ENCODE measurements around the gene TAB3. TPM values are rescaled to one million over a fixed set of nuclear protein-coding genes. Genes with fewer than 3 reads are reported as not detected.

TAB3 gene
- polyA plus RNA-seq, 3 donors: 6.4 to 9.9 (median 7.5) TPM

DNA sequence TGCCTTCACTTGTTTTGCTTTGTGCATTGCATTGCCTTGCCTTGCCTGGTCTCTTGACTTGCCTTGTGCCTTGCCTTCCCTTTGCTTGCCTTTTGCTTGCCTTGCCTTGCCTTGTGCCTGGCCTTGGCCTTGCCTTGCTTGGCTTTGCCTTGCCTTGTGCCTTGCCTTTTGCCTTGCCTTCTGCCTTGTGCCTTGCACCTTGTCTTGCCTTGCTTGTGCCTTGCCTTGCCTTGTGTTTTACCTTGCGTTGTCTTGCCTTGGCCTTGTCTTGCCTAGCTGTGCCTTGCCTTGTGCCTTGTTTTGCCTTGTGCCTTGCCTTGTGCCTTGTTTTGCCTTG lies 95.3 kb downstream of the TAB3 start:
- H3K27ac ChIP-seq (ENCODE audit: low read depth, low read length): no peak overlapping the region
- 92 to 100% (median 94%) methylated on average over 1 of the region's 1 CpG for WGBS, 3 donors

GRCh38 chrX:30793075-30793766 lies 95.8 kb downstream of the TAB3 start:
- WGBS, 3 donors: 80 to 90% (median 83%) methylated on average over 3 of the region's 3 CpGs
- no peak overlapping the region for H3K27ac ChIP-seq (ENCODE audit: low read depth, low read length)

- WGBS, 3 donors: 82 to 93% (median 87%) methylated on average over 8 of the region's 8 CpGs
Observed at GRCh38 chrX:30791296-30792278, 97.5 kb downstream of the TAB3 start.

DNA sequence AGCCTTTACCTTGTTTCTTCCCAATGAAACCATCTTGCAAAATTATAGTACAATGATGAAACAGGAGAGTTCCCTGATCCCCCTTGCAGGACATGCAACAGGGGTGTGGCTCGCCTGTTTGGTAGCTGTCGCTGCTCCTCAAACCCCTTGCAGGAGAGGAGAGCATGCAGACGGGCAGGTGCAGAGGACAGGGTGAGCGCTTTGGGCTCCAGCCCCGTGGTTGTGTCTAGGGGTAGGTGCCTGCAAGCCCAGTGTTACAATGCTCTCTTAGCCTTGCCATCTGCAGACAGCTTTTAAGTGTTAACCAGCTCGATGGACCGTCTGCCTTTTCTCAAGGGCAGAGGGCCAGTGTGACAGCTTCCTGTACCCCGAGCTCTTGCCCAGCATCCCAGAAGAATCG lies 102.0 kb downstream of the TAB3 start:
- WGBS, 3 donors: 68 to 76% (median 68%) methylated on average over 7 to 9 of the region's 9 CpGs
- no peak overlapping the region for H3K27ac ChIP-seq (ENCODE audit: low read depth, low read length)

More at GRCh38 chrX:30791296-30792278, 97.5 kb downstream of the TAB3 start:
- no peak overlapping the region for H3K27ac ChIP-seq (ENCODE audit: low read depth, low read length)

GRCh38 chrX:30786374-30786773 lies 102.7 kb downstream of the TAB3 start:
- no peak overlapping the region for H3K27ac ChIP-seq (ENCODE audit: low read depth, low read length)

GRCh38 chrX:30781711-30782444 lies 107.2 kb downstream of the TAB3 start:
- no peak overlapping the region for H3K27ac ChIP-seq (ENCODE audit: low read depth, low read length)
- 11 to 31% (median 21%) methylated on average over 1 of the region's 1 CpG for WGBS, 3 donors

DNA sequence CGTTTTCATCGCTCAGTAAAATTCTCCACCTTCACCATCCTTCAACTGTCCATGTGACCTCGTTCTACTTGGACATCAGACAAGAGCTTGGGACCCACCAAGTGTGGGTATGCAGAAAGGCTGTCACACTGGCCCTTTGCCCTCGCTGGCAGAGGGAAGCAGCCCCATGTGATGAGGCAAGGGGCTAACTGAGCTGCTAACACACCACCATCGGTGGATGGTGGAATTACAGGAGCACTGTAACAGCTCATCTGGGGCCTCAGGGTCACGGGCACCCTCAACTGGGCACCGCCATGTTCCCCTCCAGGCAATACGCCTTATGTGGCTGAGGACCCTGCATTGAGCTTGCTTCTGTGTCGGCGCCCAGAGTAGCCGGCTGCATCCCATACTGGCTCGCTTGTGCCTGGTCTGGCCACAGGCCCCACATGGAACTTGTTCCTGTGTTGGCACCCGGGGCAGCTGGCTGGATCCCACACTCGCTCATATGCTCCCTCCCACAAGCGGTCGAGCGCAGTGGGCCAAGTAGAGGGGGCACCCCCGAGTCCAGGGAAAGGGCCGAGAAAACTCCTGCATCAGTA lies 109.5 kb downstream of the TAB3 start:
- no peak overlapping the region for H3K27ac ChIP-seq (ENCODE audit: low read depth, low read length)
- 85 to 94% (median 87%) methylated on average over 16 to 19 of the region's 19 CpGs for WGBS, 3 donors

- H3K27ac ChIP-seq (ENCODE audit: low read depth, low read length): no peak overlapping the region
Observed at GRCh38 chrX:30777575-30777974, 111.5 kb downstream of the TAB3 start.

Other genes starting within 250 kb of the TAB3 start
- gene GK, start 235.8 kb downstream of the TAB3 start, polyA plus RNA-seq: 1 to 10 TPM; 1.9 to 6.5 (median 3.4) TPM
- gene FTHL17, start 182.8 kb upstream of the TAB3 start, polyA plus RNA-seq: not detected